ENCODE results near the gene MOSMO. TPM values are rescaled to one million over a fixed set of nuclear protein-coding genes. Genes with fewer than 3 reads are reported as not detected.

Gene MOSMO
- 10 to 100 TPM; 10.9 to 14.1 TPM for total RNA-seq

DNA sequence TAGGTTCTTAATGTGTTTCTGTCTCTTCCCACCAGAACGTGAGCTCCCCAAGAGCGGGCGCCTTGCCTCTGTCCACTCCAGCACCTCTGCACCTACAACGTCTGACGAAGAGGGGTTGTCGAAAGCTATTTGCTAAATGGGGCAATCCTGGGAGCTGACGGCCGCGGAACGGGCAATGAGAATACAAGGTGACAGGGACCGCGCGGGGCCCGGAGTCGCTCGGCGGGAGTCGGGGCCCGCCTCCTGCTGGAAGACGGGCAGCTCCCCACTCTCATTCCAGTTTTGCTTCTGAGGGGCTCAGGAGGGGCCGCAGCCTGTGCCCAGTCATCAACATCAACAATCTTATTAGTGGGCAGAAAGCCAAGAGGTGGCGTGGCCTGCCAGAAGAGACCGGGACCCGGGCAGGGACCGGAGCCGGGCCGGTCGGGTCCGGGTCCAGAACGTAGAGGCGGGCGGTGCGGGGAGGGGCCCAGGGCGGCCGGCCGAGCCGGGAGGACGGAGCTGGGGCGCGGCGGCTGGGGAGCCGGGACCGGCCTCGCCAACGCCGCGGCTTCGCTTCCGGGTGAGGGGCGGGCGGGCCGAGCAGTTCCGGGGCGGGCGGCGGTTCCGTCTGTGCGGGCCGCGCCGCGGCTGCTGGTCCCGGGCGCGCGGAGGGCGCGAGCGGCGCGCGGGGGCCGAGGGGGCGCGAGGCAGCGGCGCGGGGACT is at the start of gene MOSMO:
Gene MOSMO (plus strand): TSS at position 603 of the 706 bp plus-strand sequence. CDS start 191 bp downstream, outside the sequence.
- Mint-ChIP-seq H3K36me3 (no peaks in the 10 kb centered on the region), H3K27me3 (no peaks in the 10 kb centered on the region), H3K4me1 (ENCODE audit: low read depth in 2 of 2) (peaks cover 25 to 29% of the 10 kb centered on the region in 2 donors), H3K9me3 (no peaks in the 10 kb centered on the region), H3K27ac (peak within 1 kb of the TSS; percentile 61 to 83), H3K4me3 (peak within 1 kb of the TSS; percentile 90)
- ATAC-seq: peak; percentile 96 to 97
- DNase-seq (ENCODE audit: low spot score): peak; percentile 83

DNA sequence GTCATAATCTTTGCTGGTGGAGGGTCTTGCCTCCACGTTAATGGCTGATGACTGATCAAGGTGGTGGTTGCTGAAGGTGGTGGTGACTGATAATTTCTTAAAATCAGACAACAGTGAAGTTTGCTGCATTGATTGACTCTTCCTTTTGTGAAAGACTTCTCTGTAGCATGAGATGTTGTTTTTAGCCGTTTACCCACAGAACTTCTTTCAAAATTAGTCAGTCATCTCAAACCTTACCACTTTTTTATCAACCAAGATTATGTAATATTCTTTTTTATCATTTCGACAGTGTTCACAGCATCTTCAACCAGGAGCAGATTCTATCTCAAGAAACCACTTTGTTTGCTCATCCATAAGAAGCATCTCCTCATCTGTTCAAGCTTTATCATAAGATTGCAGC is 48.9 kb upstream of the MOSMO start:
- Mint-ChIP-seq H3K27me3 (no peaks in the 10 kb centered on the region), H3K4me1 (ENCODE audit: low read depth in 2 of 2) (peaks cover 19 to 40% of the 10 kb centered on the region in 2 donors), H3K36me3 (peaks cover 34% of the 10 kb centered on the region), H3K9me3 (no peaks in the 10 kb centered on the region), H3K27ac (peak overlapping the region; percentile 16 to 73), H3K4me3 (peak overlapping the region; percentile 51)
- DNase-seq (ENCODE audit: low spot score) (no peak), ATAC-seq (peak; percentile 61 to 89)

GRCh38 chr16:21962475-21962874 is 45.4 kb upstream of the MOSMO start:
- H3K9me3 Mint-ChIP-seq: no peaks in the 10 kb centered on the region
- no peak overlapping the region for H3K27ac Mint-ChIP-seq
- no peak overlapping the region for H3K4me3 Mint-ChIP-seq
- DNase-seq (ENCODE audit: low spot score): no peak
- no peak for ATAC-seq
- H3K27me3 Mint-ChIP-seq: no peaks in the 10 kb centered on the region
- peaks cover 15 to 36% of the 10 kb centered on the region in 2 donors for H3K4me1 Mint-ChIP-seq (ENCODE audit: low read depth in 2 of 2)
- H3K36me3 Mint-ChIP-seq: peaks cover 60% of the 10 kb centered on the region

- no peak for DNase-seq (ENCODE audit: low spot score)
- no peak for ATAC-seq
- peaks cover 58% of the 10 kb centered on the region for H3K36me3 Mint-ChIP-seq
- peaks cover 9 to 25% of the 10 kb centered on the region in 2 donors for H3K4me1 Mint-ChIP-seq (ENCODE audit: low read depth in 2 of 2)
- H3K27me3 Mint-ChIP-seq: no peaks in the 10 kb centered on the region
- no peak overlapping the region for H3K4me3 Mint-ChIP-seq
- H3K27ac Mint-ChIP-seq: peak overlapping the region in 1 of 2 donors; percentile 5
- no peaks in the 10 kb centered on the region for H3K9me3 Mint-ChIP-seq
Observed at GRCh38 chr16:21963887-21964286, 44.0 kb upstream of the MOSMO start.

DNA sequence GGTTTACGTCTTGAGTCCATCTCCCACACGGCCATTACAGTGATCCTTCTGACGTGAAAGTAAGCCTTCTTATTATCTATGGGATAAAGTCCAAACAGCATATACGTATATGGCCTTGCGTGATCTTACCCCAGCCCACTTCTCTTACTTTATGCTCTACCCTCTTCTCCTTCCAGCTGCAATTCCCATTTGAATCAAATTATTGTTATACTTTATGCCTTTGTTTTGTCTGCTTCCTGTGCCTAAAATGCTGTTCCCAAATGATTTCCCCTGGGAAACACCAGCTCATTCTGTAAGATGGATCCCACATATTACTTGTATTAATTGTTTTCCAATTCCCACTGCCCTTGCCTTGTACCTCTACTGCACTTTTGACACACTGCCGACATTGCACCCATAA is 43.6 kb upstream of the MOSMO start:
- no peak overlapping the region for H3K4me3 Mint-ChIP-seq
- H3K27ac Mint-ChIP-seq: peak overlapping the region in 1 of 2 donors; percentile 5
- H3K9me3 Mint-ChIP-seq: no peaks in the 10 kb centered on the region
- no peak for ATAC-seq
- H3K27me3 Mint-ChIP-seq: no peaks in the 10 kb centered on the region
- DNase-seq (ENCODE audit: low spot score): no peak
- peaks cover 4 to 21% of the 10 kb centered on the region in 2 donors for H3K4me1 Mint-ChIP-seq (ENCODE audit: low read depth in 2 of 2)
- H3K36me3 Mint-ChIP-seq: peaks cover 55% of the 10 kb centered on the region

DNA sequence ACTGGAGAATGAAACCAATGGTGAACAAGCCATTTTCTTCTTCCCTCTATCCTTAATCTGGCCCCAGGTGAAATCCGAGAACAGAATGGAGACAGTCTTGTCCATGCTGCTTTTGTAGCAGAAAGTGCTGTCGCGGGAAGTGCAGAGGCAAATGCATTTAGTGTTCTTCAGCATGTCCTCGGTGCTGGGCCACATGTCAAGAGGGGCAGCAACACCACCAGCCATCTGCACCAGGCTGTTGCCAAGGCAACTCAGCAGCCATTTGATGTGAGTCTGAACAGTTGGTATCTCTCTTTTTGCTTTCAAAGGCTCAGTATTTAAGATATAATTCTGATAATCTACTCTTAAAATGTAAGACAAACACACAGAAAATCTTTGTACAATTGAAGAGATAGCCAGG is 36.1 kb upstream of the MOSMO start:
- H3K4me3 Mint-ChIP-seq: no peak overlapping the region
- peaks cover 0 to 10% of the 10 kb centered on the region in 2 donors for H3K4me1 Mint-ChIP-seq (ENCODE audit: low read depth in 2 of 2)
- H3K27ac Mint-ChIP-seq: no peak overlapping the region
- DNase-seq (ENCODE audit: low spot score) (no peak), ATAC-seq (no peak)
- no peaks in the 10 kb centered on the region for H3K27me3 Mint-ChIP-seq
- no peaks in the 10 kb centered on the region for H3K9me3 Mint-ChIP-seq
- peaks cover 15% of the 10 kb centered on the region for H3K36me3 Mint-ChIP-seq

DNA sequence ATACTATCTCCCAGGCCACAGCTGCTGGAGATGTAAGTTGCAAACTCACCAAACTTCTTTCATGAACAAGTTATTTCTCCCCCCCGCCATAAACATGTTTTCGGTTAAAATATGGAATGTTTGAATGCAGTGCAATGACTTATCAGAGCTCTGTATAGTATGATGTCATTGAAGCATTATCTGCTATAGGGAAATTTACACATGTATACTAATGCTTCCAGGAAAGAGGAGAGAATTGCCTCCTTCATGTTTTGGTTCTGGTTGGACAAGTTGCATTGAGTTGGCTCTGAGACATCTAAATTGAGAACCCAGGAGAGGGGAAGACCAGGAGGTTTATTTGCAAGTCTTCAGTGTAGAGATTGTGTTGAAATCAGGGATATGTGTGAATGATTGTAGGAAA is 34.0 kb upstream of the MOSMO start:
- Mint-ChIP-seq H3K4me3 (no peak overlapping the region), H3K9me3 (no peaks in the 10 kb centered on the region), H3K36me3 (peaks cover 15% of the 10 kb centered on the region), H3K27me3 (no peaks in the 10 kb centered on the region), H3K4me1 (ENCODE audit: low read depth in 2 of 2) (peaks cover 0 to 3% of the 10 kb centered on the region in 2 donors), H3K27ac (no peak overlapping the region)
- DNase-seq (ENCODE audit: low spot score) (no peak), ATAC-seq (no peak)

DNA sequence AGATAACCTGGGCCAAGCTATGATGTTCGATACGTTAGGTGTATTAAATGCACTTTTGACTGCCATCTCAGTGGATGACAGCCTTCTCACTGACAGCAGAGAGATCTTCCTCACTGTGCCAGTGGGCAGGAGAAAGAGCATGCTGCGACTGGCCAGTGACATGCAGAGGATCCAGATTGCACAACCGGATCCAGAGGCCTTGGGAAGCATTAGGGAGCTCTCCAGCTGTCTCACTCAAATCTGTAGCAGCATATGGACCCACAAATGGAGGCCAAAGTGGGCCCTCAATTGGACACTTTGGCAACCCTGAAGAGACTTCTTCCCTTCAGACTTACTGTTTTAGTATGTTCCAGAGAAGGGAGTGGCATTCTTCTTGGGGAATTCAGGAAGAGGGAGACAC is 27.9 kb upstream of the MOSMO start:
- H3K4me1 Mint-ChIP-seq (ENCODE audit: low read depth in 2 of 2): peaks cover 0 to 2% of the 10 kb centered on the region in 2 donors
- no peak overlapping the region for H3K27ac Mint-ChIP-seq
- H3K4me3 Mint-ChIP-seq: no peak overlapping the region
- no peaks in the 10 kb centered on the region for H3K9me3 Mint-ChIP-seq
- no peak for ATAC-seq
- H3K27me3 Mint-ChIP-seq: no peaks in the 10 kb centered on the region
- no peak for DNase-seq (ENCODE audit: low spot score)
- peaks cover 44% of the 10 kb centered on the region for H3K36me3 Mint-ChIP-seq

GRCh38 chr16:21982108-21982507 is 25.8 kb upstream of the MOSMO start:
- Mint-ChIP-seq H3K27me3 (no peaks in the 10 kb centered on the region), H3K36me3 (peaks cover 44% of the 10 kb centered on the region), H3K27ac (no peak overlapping the region), H3K4me1 (ENCODE audit: low read depth in 2 of 2) (peaks cover 0 to 4% of the 10 kb centered on the region in 2 donors), H3K9me3 (no peaks in the 10 kb centered on the region), H3K4me3 (no peak overlapping the region)
- ATAC-seq: no peak
- DNase-seq (ENCODE audit: low spot score): no peak

- Mint-ChIP-seq H3K4me3 (no peak overlapping the region), H3K27me3 (no peaks in the 10 kb centered on the region), H3K27ac (no peak overlapping the region), H3K4me1 (ENCODE audit: low read depth in 2 of 2) (peaks cover 5 to 7% of the 10 kb centered on the region in 2 donors), H3K36me3 (peaks cover 39% of the 10 kb centered on the region), H3K9me3 (no peaks in the 10 kb centered on the region)
- ATAC-seq (no peak), DNase-seq (ENCODE audit: low spot score) (no peak)
Observed at GRCh38 chr16:21984062-21984461, 23.8 kb upstream of the MOSMO start.

GRCh38 chr16:21985524-21985923 is 22.4 kb upstream of the MOSMO start:
- H3K4me1 Mint-ChIP-seq (ENCODE audit: low read depth in 2 of 2): peaks cover 5 to 7% of the 10 kb centered on the region in 2 donors
- no peaks in the 10 kb centered on the region for H3K9me3 Mint-ChIP-seq
- no peak overlapping the region for H3K4me3 Mint-ChIP-seq
- H3K27me3 Mint-ChIP-seq: no peaks in the 10 kb centered on the region
- DNase-seq (ENCODE audit: low spot score) (no peak), ATAC-seq (no peak)
- H3K27ac Mint-ChIP-seq: no peak overlapping the region
- H3K36me3 Mint-ChIP-seq: peaks cover 32% of the 10 kb centered on the region

DNA sequence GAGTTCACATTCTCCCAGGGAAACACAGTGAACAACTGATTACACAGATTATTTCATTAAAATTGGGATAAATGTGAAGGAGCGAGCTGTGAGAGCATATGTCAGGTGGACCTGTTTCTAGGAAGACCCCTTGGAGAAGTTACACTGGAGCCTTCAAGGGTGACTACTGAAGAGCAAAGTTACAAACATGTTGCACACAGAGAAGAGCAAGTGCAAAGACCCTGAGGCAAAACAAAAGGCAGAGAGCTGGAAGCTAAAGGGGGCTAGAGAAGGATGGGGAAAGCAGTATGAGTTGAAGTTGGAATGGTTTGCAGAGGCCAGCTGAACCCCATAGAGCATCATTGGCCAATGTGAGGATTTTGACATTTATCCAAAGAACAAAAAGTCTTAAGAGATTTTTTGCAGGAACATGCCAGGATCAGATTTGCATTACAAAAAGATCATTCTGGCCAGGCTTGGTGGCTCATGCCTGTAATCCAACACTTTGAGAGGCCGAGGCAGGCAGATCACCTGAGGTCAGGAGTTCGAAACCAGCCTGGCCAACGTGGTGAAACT is 21.1 kb upstream of the MOSMO start:
- Mint-ChIP-seq H3K36me3 (peaks cover 23% of the 10 kb centered on the region), H3K4me1 (ENCODE audit: low read depth in 2 of 2) (peaks cover 5 to 7% of the 10 kb centered on the region in 2 donors), H3K27ac (no peak overlapping the region), H3K9me3 (no peaks in the 10 kb centered on the region), H3K4me3 (no peak overlapping the region), H3K27me3 (no peaks in the 10 kb centered on the region)
- no peak for ATAC-seq
- DNase-seq (ENCODE audit: low spot score): no peak

DNA sequence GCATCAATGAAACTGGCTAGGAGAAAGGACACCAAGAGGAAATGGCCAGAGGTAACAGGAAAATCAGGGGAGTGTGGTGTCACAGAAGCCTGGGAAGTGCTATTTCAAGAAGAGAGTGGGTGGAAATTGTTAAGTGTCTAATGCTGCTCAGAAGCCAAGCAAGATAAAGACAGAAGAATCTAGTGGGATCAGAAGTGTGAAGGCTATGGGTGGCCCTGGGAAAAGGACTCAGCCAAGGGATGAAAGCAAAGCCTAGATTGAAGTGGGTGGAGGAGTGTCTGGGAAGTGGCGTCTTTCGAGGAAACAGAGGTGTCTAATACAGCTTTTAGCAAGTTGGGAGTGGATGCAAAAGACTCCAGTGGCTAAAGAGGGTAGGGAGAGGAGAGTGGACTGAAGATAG is 20.4 kb upstream of the MOSMO start:
- ATAC-seq (no peak), DNase-seq (ENCODE audit: low spot score) (no peak)
- Mint-ChIP-seq H3K4me3 (no peak overlapping the region), H3K27me3 (no peaks in the 10 kb centered on the region), H3K36me3 (peaks cover 17% of the 10 kb centered on the region), H3K27ac (peak overlapping the region in 1 of 2 donors; percentile 13), H3K9me3 (no peaks in the 10 kb centered on the region), H3K4me1 (ENCODE audit: low read depth in 2 of 2) (peaks cover 5% of the 10 kb centered on the region in 2 donors)

DNA sequence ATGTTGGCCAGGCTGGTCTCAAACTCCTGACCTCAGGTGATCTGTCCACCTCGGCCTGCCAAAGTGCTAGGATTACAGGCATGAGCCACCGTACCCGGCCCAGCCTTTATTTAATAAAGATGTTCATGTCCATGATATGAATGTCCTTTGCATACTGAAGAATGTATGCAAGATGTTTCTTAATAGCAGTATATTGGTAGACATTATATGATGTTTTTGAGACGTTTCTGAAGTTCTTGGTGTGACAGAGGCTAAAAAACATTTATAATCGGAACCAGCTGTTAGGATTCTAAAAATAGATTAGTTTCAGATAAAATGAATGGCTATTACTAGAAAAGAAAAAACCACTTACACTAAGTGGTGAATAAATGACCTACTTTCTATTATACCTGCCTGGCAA is 18.8 kb upstream of the MOSMO start:
- Mint-ChIP-seq H3K27me3 (no peaks in the 10 kb centered on the region), H3K27ac (no peak overlapping the region), H3K36me3 (peaks cover 5% of the 10 kb centered on the region), H3K9me3 (no peaks in the 10 kb centered on the region), H3K4me3 (no peak overlapping the region), H3K4me1 (ENCODE audit: low read depth in 2 of 2) (peaks cover 5% of the 10 kb centered on the region in 2 donors)
- DNase-seq (ENCODE audit: low spot score): no peak
- ATAC-seq: no peak

Data from natural killer cell treated with Interleukin-12 subunit alpha and Interleukin-12 subunit beta and Interleukin-15 and Interleukin-18, amount 100 ng/mL, for 72 hours (primary cell).